Loucy (cell line): Measurements from ENCODE around the gene TMEM170A.

Experiments
- H2AFZ ChIP-seq: fragments of 200-600 bp; sonication (generic); 2 replicates; pipeline ENCODE4 v1.6.0; 2016; ENCODE audit warnings: antibody characterized with exemption, mild to moderate bottlenecking, low read length, moderate library complexity
- H3F3A ChIP-seq: fragments of 200-600 bp; 2 replicates; pipeline ENCODE4 v1.6.0; 2016; ENCODE audit warnings: antibody characterized with exemption, low read depth, mild to moderate bottlenecking
- H3K27me3 ChIP-seq: fragments of 200-600 bp; sonication (generic); 2 replicates; pipeline ENCODE4 v1.6.1; 2014; ENCODE audit warnings: low read length, mild to moderate bottlenecking; ENCODE audit not compliant: insufficient read depth, poor library complexity, severe bottlenecking
- H3K36me3 ChIP-seq: fragments of 200-600 bp; sonication (generic); 2 replicates; pipeline ENCODE4 v1.6.1; 2016; ENCODE audit warnings: low read length; ENCODE audit not compliant: insufficient read depth
- H3K4me1 ChIP-seq: fragments of 200-600 bp; sonication (generic); 2 replicates; pipeline ENCODE4 v1.5.1; 2014; ENCODE audit warnings: low read length, mild to moderate bottlenecking; ENCODE audit not compliant: insufficient read depth, poor library complexity, severe bottlenecking
- H3K4me2 ChIP-seq: fragments of 200-600 bp; sonication (generic); 2 replicates; pipeline ENCODE4 v1.6.0; 2014; ENCODE audit warnings: antibody characterized with exemption, low read length, low read depth, mild to moderate bottlenecking; ENCODE audit not compliant: poor library complexity, severe bottlenecking
- H3K4me3 ChIP-seq: fragments of 200-600 bp; sonication (generic); 2 replicates; pipeline ENCODE4 v1.5.1; 2014; ENCODE audit warnings: low read length, mild to moderate bottlenecking, mixed read lengths; ENCODE audit not compliant: poor library complexity, severe bottlenecking
- H3K79me2 ChIP-seq: fragments of 200-600 bp; sonication (generic); 2 replicates; pipeline ENCODE4 v1.6.1; 2014; ENCODE audit warnings: low read length; ENCODE audit not compliant: insufficient read depth
- H3K9ac ChIP-seq: fragments of 200-600 bp; sonication (generic); 2 replicates; pipeline ENCODE4 v1.6.0; 2014; ENCODE audit warnings: mild to moderate bottlenecking, low read depth, low read length, moderate library complexity; ENCODE audit not compliant: poor library complexity, severe bottlenecking
- H3K9me2 ChIP-seq: fragments of 200-600 bp; sonication (generic); replicated peaks from 2 replicates; pipeline ENCODE4 v1.6.1; 2016; ENCODE audit warnings: low read depth, low read length, mixed read lengths
- H3K9me3 ChIP-seq: fragments of 200-600 bp; sonication (generic); 2 replicates; pipeline ENCODE4 v1.6.1; 2014; ENCODE audit warnings: mild to moderate bottlenecking, antibody characterized with exemption, low read length, low read depth; ENCODE audit not compliant: insufficient read depth
- H4K20me1 ChIP-seq: fragments of 200-600 bp; sonication (generic); 2 replicates; pipeline ENCODE4 v1.6.0; 2014; ENCODE audit warnings: antibody characterized with exemption, low read length, mild to moderate bottlenecking; ENCODE audit not compliant: insufficient read depth, poor library complexity, severe bottlenecking
- CTCF ChIP-seq: fragments of 200-600 bp; sonication (generic); conservative IDR thresholded peaks from 2 replicates; pipeline ENCODE4 v1.5.1; 2014; ENCODE audit warnings: mild to moderate bottlenecking, antibody characterized with exemption, low read length
- EZH2phosphoT487 ChIP-seq: fragments of 200-600 bp; IDR thresholded peaks from 2 replicates; pipeline ENCODE4 v1.6.1; 2018; ENCODE audit warnings: antibody characterized with exemption, mild to moderate bottlenecking, moderate library complexity, borderline replicate concordance

TMEM170A gene

DNA sequence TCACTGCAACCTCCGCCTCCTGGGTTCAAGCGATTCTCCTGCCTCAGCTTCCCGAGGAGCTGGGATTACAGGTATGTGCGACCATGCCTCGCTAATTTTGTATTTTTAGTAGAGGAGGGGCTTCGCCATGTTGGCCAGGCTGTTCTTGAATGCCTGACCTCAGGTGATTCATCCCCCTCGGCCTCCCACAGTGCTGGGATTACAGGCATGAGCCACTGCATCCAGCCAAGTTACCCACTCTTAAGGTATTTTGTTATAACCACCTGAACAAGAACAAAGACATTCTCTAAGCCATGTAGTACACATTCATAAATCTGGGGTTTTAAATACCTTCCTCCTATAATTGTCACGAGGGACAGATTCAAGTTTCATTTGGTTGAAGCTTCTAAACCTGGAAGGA, 12.3 kb upstream of the TMEM170A start:
- Histone ChIP-seq H3K9ac (no peak overlapping the region), H2AFZ (no peak overlapping the region), H3K27me3 (no peaks in the 10 kb centered on the region), H3K9me2 (no peaks in the 10 kb centered on the region), H3K4me2 (no peak overlapping the region), H3K36me3 (no peaks in the 10 kb centered on the region), H3K79me2 (no peaks in the 10 kb centered on the region), H4K20me1 (no peaks in the 10 kb centered on the region), H3K9me3 (no peaks in the 10 kb centered on the region), H3F3A (no peaks in the 10 kb centered on the region), H3K4me3 (no peak overlapping the region), H3K4me1 (no peaks in the 10 kb centered on the region)
- TF ChIP-seq CTCF (no peak), EZH2phosphoT487 (no peak)

GRCh38 chr16:75475420-75475847, 10.9 kb upstream of the TMEM170A start:
- H3K79me2 ChIP-seq, result no peaks in the 10 kb centered on the region
- H4K20me1 ChIP-seq, result no peaks in the 10 kb centered on the region
- H3K9ac ChIP-seq, result no peak overlapping the region
- H3K4me1 ChIP-seq, result no peaks in the 10 kb centered on the region
- H3F3A ChIP-seq, result no peaks in the 10 kb centered on the region
- no peak overlapping the region for H2AFZ ChIP-seq
- H3K4me2 ChIP-seq, result no peak overlapping the region
- TF ChIP-seq EZH2phosphoT487, result no peak
- TF ChIP-seq CTCF, result no peak
- no peaks in the 10 kb centered on the region for H3K9me2 ChIP-seq
- no peaks in the 10 kb centered on the region for H3K9me3 ChIP-seq
- no peaks in the 10 kb centered on the region for H3K36me3 ChIP-seq
- H3K27me3 ChIP-seq, result no peaks in the 10 kb centered on the region
- no peak overlapping the region for H3K4me3 ChIP-seq

DNA sequence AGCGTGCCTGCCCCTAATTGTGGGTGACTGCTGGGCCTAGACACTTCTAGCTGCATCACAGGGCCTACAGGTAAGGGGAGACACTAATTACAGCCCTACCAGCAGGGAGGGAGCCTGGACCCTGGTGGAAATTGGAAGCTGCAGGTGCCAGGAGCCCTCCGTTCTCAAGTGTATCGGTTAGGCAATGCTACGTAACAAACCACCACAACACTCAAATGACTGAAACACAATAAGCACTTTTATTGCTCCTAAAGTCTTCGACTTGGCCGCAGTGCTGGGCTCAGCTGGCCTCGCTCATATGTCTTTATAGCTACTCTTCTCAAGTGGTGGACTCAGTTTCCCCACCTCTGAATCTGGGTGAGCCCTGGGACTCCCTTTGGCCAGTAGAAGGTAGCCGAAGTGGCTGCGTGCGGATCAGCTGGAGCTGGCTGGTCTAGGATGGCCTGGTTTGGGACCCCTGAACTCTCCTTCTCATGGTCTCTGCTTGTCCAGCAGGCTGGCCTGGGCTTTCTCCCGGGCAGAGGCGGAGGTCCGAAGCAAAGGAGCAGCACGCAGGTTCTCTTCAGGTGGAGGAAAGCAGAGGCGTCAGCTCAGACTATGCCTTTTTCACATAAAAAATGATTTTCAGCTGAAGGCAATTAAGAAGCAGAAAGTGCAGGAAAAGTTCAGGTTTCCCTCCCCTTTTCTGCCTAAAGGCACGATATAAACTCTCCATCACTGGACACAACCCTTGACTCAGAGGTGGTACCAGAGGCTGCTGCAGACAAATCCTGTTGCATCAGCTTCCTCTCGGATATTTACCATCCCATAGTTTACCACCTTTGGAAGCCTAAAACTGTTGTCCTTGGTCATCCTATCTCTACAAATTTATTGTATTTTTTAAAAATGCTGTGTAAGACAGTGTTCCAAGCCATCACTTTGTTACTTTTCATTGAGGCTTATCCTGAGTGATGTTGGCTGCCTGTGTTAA, 8.7 kb upstream of the TMEM170A start:
- no peak overlapping the region for H3K9ac ChIP-seq
- H3K4me3 ChIP-seq, result no peak overlapping the region

More for the DNA sequence above, 8.7 kb upstream of the TMEM170A start:
- Histone ChIP-seq H3K9me2 (no peaks in the 10 kb centered on the region), H4K20me1 (no peaks in the 10 kb centered on the region), H3K36me3 (no peaks in the 10 kb centered on the region), H3F3A (no peaks in the 10 kb centered on the region), H3K4me2 (no peak overlapping the region), H3K9me3 (no peaks in the 10 kb centered on the region), H2AFZ (no peak overlapping the region), H3K79me2 (no peaks in the 10 kb centered on the region), H3K27me3 (no peaks in the 10 kb centered on the region), H3K4me1 (no peaks in the 10 kb centered on the region)
- no peak for TF ChIP-seq CTCF
- no peak for TF ChIP-seq EZH2phosphoT487
